Neural cell (in vitro differentiated cells): ENCODE results near the gene OR2M2. TPM values are rescaled to one million over a fixed set of nuclear protein-coding genes. Genes with fewer than 3 reads are reported as not detected.

Experiments
- H2AFZ ChIP-seq: fragments of 200-600, 300-800 bp; sonication (generic), shearing (Covaris generic); 2 replicates; pipeline ENCODE4 v1.6.0; 2014; ENCODE audit warnings: low read depth, mild to moderate bottlenecking, antibody characterized with exemption, low read length, moderate library complexity
- H3F3A ChIP-seq: fragments of 200-600 bp; shearing (Covaris generic); 2 replicates; pipeline ENCODE4 v1.6.1; 2016; ENCODE audit warnings: mild to moderate bottlenecking, moderate library complexity, mixed read lengths, antibody characterized with exemption, low read length; ENCODE audit not compliant: insufficient read depth, poor library complexity, severe bottlenecking
- H3K27ac ChIP-seq: fragments of 200-600, 300-800 bp; sonication (generic), shearing (Covaris generic); 2 replicates; pipeline ENCODE4 v1.5.1; 2014; ENCODE audit warnings: mild to moderate bottlenecking, low read length, moderate library complexity
- H3K27me3 ChIP-seq: fragments of 300-800, 200-600 bp; sonication (generic), shearing (Covaris generic); 2 replicates; pipeline ENCODE4 v1.6.0; 2014; ENCODE audit warnings: mild to moderate bottlenecking, low read depth, low read length, moderate library complexity; ENCODE audit not compliant: insufficient read depth
- H3K36me3 ChIP-seq: fragments of 300-800, 200-600 bp; sonication (generic), shearing (Covaris generic); 2 replicates; pipeline ENCODE4 v1.5.1; 2014; ENCODE audit warnings: mild to moderate bottlenecking, antibody characterized with exemption, low read length, moderate library complexity; ENCODE audit not compliant: insufficient read depth
- H3K4me2 ChIP-seq: fragments of 300-800, 200-600 bp; sonication (generic), shearing (Covaris generic); 2 replicates; pipeline ENCODE4 v1.6.0; 2014; ENCODE audit warnings: mild to moderate bottlenecking, low read length
- H3K4me3 ChIP-seq: fragments of 300-800, 200-600 bp; sonication (generic), shearing (Covaris generic); 2 replicates; pipeline ENCODE4 v1.5.1; 2014; ENCODE audit warnings: mild to moderate bottlenecking, low read length, moderate library complexity
- H3K79me2 ChIP-seq: fragments of 200-600 bp; shearing (Covaris generic); replicated peaks from 2 replicates; pipeline ENCODE4 v1.6.0; 2014; ENCODE audit warnings: mild to moderate bottlenecking, low read length, moderate library complexity; ENCODE audit not compliant: insufficient read depth
- H3K9ac ChIP-seq: fragments of 300-800, 200-600 bp; sonication (generic), shearing (Covaris generic); 2 replicates; pipeline ENCODE4 v1.6.1; 2016; ENCODE audit warnings: mild to moderate bottlenecking, low read length, mixed read lengths
- H3K9me2 ChIP-seq: fragments of 200-600 bp; shearing (Covaris generic); 2 replicates; pipeline ENCODE4 v1.6.1; 2016; ENCODE audit warnings: mild to moderate bottlenecking, low read length, mixed read lengths; ENCODE audit not compliant: insufficient read depth
- H3K9me3 ChIP-seq: fragments of 200-600, 300-800 bp; sonication (generic), shearing (Covaris generic); 2 replicates; pipeline ENCODE4 v1.6.1; 2016; ENCODE audit warnings: mild to moderate bottlenecking, mixed run types, low read length, moderate library complexity, mixed read lengths
- H4K20me1 ChIP-seq: fragments of 200-600 bp; shearing (Covaris generic); 2 replicates; pipeline ENCODE4 v1.6.1; 2016; ENCODE audit warnings: mild to moderate bottlenecking, mixed run types; ENCODE audit not compliant: insufficient read depth
- CTCF ChIP-seq: fragments of 450-650 bp; IDR thresholded peaks from 2 replicates; pipeline ENCODE4 v1.5.1; 2014; ENCODE audit warnings: antibody characterized with exemption, mild to moderate bottlenecking, moderate library complexity; ENCODE audit not compliant: poor library complexity, severe bottlenecking
- EP300 ChIP-seq: fragments of 450-650 bp; conservative IDR thresholded peaks from 2 replicates; pipeline ENCODE4 v1.6.1; 2014; ENCODE audit warnings: antibody characterized with exemption, mild to moderate bottlenecking, moderate library complexity; ENCODE audit not compliant: poor library complexity, severe bottlenecking
- EZH2 ChIP-seq: fragments of 200-600, 300-800 bp; shearing (Covaris generic), sonication (generic); IDR thresholded peaks from 2 replicates; pipeline ENCODE4 v1.6.1; 2014; ENCODE audit warnings: antibody characterized with exemption, low read length, borderline replicate concordance, mild to moderate bottlenecking; ENCODE audit not compliant: insufficient read depth, poor library complexity, severe bottlenecking
- MXI1 ChIP-seq: fragments of 450-650 bp; conservative IDR thresholded peaks from 2 replicates; pipeline ENCODE4 v1.6.1; 2014; ENCODE audit warnings: antibody characterized with exemption, mild to moderate bottlenecking; ENCODE audit not compliant: poor library complexity, severe bottlenecking
- POLR2AphosphoS5 ChIP-seq: IDR thresholded peaks from 2 replicates; pipeline ENCODE4 v1.6.1; 2012
- RAD21 ChIP-seq: fragments of 450-650 bp; conservative IDR thresholded peaks from 2 replicates; pipeline ENCODE4 v1.6.1; 2014; ENCODE audit warnings: antibody characterized with exemption, mild to moderate bottlenecking, moderate library complexity
- REST ChIP-seq: IDR thresholded peaks from 2 replicates; pipeline ENCODE4 v1.6.1; 2012; ENCODE audit warnings: borderline replicate concordance
- SMC3 ChIP-seq: fragments of 450-650 bp; conservative IDR thresholded peaks from 2 replicates; pipeline ENCODE4 v1.6.1; 2014; ENCODE audit warnings: antibody characterized with exemption, mild to moderate bottlenecking, moderate library complexity; ENCODE audit not compliant: poor library complexity
- TAF1 ChIP-seq: IDR thresholded peaks from 2 replicates; pipeline ENCODE4 v1.6.1; 2012; ENCODE audit warnings: low read depth
- polyA plus RNA-seq: library from polyadenylated mRNA; depleted of rRNA; stranded (reverse); fragments of >200 nt; gene quantifications from 2 replicates; pipeline ENCODE4 v1.2.3, GENCODE V29; 2014

OR2M2 gene
- polyA plus RNA-seq, 1 donor from 2014 or later, result not detected

- H3K9me3 ChIP-seq, result peaks cover 10% of the 10 kb centered on the region
Observed at GRCh38 chr1:248152056-248152827, 22.4 kb upstream of the OR2M2 start.

GRCh38 chr1:248155927-248156326, 18.7 kb upstream of the OR2M2 start:
- H3K4me2 ChIP-seq, result no peak overlapping the region
- H3K27ac ChIP-seq, result no peak overlapping the region
- no peak overlapping the region for H3K4me3 ChIP-seq
- H3K79me2 ChIP-seq, result no peaks in the 10 kb centered on the region
- H2AFZ ChIP-seq, result no peak overlapping the region
- no peaks in the 10 kb centered on the region for H3K9me2 ChIP-seq
- no peaks in the 10 kb centered on the region for H4K20me1 ChIP-seq
- no peak overlapping the region for H3K9ac ChIP-seq
- no peaks in the 10 kb centered on the region for H3K27me3 ChIP-seq
- no peak for TF ChIP-seq MXI1
- no peak for TF ChIP-seq EP300
- H3K9me3 ChIP-seq, result peaks cover 10% of the 10 kb centered on the region
- H3F3A ChIP-seq, result no peaks in the 10 kb centered on the region
- H3K36me3 ChIP-seq, result no peaks in the 10 kb centered on the region

More at GRCh38 chr1:248152056-248152827, 22.4 kb upstream of the OR2M2 start:
- no peaks in the 10 kb centered on the region for H3K79me2 ChIP-seq
- H3K27me3 ChIP-seq, result no peaks in the 10 kb centered on the region
- no peak overlapping the region for H3K4me2 ChIP-seq
- TF ChIP-seq MXI1, result no peak
- TF ChIP-seq EZH2, result no peak
- no peak for TF ChIP-seq SMC3
- no peak for TF ChIP-seq TAF1
- TF ChIP-seq CTCF, result no peak
- no peak for TF ChIP-seq POLR2AphosphoS5
- TF ChIP-seq RAD21, result no peak
- no peak for TF ChIP-seq REST
- no peak for TF ChIP-seq EP300
- H2AFZ ChIP-seq, result no peak overlapping the region
- no peaks in the 10 kb centered on the region for H3F3A ChIP-seq
- H3K36me3 ChIP-seq, result no peaks in the 10 kb centered on the region
- H4K20me1 ChIP-seq, result no peaks in the 10 kb centered on the region
- no peak overlapping the region for H3K9ac ChIP-seq
- H3K9me2 ChIP-seq, result no peaks in the 10 kb centered on the region
- H3K4me3 ChIP-seq, result no peak overlapping the region
- no peak overlapping the region for H3K27ac ChIP-seq
